Thoracic aorta (tissue), 2 donors: ENCODE results near the gene ZNF502. TPM values are rescaled to one million over a fixed set of nuclear protein-coding genes. Genes with fewer than 3 reads are reported as not detected.

Source experiments
- ATAC-seq: fragments of 150-250 bp; one replicate; pipeline ENCODE4 v1.8.0; 2017; ENCODE audit warnings: low read depth; ENCODE audit not compliant: insufficient number of reproducible peaks, low FRiP score
- DNase-seq: peaks from one replicate; pipeline ENCODE4 v3.0.0-alpha.2; 2020; ENCODE audit warnings: low spot score
- H3K27ac ChIP-seq, 2 donors: fragments of 200-600 bp; sonication (generic); 1 replicate in 1 of 2; 2 replicates in 1 of 2; pipeline ENCODE4 v1.5.1; 2016; ENCODE audit warnings: mild to moderate bottlenecking in 2 of 2, moderate library complexity in 2 of 2
- H3K27me3 ChIP-seq: fragments of 200-600 bp; sonication (generic); replicated peaks from 2 replicates; pipeline ENCODE4 v1.6.0; 2016; ENCODE audit warnings: mild to moderate bottlenecking; ENCODE audit not compliant: insufficient read depth
- H3K36me3 ChIP-seq: fragments of 200-600 bp; sonication (generic); one replicate; pipeline ENCODE4 v1.5.1; 2016
- H3K4me1 ChIP-seq, 2 donors: fragments of 200-600 bp; sonication (generic); 1 replicate in 1 of 2; 2 replicates in 1 of 2; pipeline versions ENCODE4 v1.5.1 to v1.6.0; 2016; ENCODE audit warnings: low read depth in 2 of 2, mild to moderate bottlenecking in 1 of 2; ENCODE audit not compliant: control insufficient read depth in 1 of 2
- H3K4me3 ChIP-seq: fragments of 200-600 bp; sonication (generic); 2 replicates; pipeline ENCODE4 v1.5.1; 2016; ENCODE audit warnings: mild to moderate bottlenecking
- H3K9me3 ChIP-seq: fragments of 200-600 bp; sonication (generic); 2 replicates; pipeline ENCODE4 v1.5.1; 2016
- total RNA-seq, 2 donors: library from RNA; depleted of rRNA; stranded (reverse); fragments of >200 nt; gene quantifications; one replicate each; pipeline versions ENCODE4 v1.1.0 to v1.2.3, GENCODE V29; 2016
- TF ChIP-seq, protein P1 (sequence below): fragments of 200-600 bp; sonication (generic); IDR thresholded peaks from one replicate; pipeline ENCODE4 v1.5.1; 2019; ENCODE audit warnings: antibody characterized with exemption

Gene ZNF502
- total RNA-seq, 2 donors from 2014 or later = 3.7 to 4.5 TPM

DNA sequence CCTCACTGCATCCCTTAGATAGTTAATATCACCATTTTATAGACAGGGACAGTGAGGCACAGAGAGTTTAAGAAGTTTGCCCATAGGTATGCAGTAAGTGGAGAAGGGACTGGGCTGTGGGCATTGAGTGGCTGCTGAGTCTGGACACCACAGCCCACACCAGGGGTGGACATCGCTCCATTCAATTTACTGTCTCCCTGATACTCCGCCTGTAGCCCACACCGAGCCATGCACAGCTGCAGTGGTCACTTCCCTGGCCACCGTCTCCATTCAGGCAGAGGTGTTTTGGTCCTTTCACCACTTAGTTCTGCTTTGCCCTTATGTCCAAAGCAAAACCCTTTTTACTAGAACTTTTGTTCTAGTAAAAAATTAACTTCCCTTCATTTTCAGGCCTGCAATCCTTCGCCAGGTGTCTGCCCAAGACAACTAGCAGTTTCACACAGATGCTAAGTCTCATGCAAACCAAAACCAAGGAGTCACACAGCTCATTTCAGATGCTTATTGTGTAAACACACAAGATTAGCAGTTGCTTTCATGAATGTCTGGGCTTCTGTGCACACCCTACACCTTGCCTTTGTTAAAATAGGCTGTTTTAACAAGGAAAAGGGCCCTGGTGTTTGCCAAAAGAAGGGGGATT lies 33.9 kb upstream of the ZNF502 start:
- DNase-seq = no peak
- no peak for ATAC-seq
- peaks cover 6% of the 10 kb centered on the region for H3K36me3 ChIP-seq
- H3K9me3 ChIP-seq = peaks cover 22% of the 10 kb centered on the region
- no peaks in the 10 kb centered on the region for H3K4me1 ChIP-seq
- H3K27ac ChIP-seq = no peak overlapping the region
- no peak overlapping the region for H3K4me3 ChIP-seq
- TF ChIP-seq, protein P1, sequence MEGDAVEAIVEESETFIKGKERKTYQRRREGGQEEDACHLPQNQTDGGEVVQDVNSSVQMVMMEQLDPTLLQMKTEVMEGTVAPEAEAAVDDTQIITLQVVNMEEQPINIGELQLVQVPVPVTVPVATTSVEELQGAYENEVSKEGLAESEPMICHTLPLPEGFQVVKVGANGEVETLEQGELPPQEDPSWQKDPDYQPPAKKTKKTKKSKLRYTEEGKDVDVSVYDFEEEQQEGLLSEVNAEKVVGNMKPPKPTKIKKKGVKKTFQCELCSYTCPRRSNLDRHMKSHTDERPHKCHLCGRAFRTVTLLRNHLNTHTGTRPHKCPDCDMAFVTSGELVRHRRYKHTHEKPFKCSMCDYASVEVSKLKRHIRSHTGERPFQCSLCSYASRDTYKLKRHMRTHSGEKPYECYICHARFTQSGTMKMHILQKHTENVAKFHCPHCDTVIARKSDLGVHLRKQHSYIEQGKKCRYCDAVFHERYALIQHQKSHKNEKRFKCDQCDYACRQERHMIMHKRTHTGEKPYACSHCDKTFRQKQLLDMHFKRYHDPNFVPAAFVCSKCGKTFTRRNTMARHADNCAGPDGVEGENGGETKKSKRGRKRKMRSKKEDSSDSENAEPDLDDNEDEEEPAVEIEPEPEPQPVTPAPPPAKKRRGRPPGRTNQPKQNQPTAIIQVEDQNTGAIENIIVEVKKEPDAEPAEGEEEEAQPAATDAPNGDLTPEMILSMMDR = no peak
- H3K27me3 ChIP-seq = no peaks in the 10 kb centered on the region

DNA sequence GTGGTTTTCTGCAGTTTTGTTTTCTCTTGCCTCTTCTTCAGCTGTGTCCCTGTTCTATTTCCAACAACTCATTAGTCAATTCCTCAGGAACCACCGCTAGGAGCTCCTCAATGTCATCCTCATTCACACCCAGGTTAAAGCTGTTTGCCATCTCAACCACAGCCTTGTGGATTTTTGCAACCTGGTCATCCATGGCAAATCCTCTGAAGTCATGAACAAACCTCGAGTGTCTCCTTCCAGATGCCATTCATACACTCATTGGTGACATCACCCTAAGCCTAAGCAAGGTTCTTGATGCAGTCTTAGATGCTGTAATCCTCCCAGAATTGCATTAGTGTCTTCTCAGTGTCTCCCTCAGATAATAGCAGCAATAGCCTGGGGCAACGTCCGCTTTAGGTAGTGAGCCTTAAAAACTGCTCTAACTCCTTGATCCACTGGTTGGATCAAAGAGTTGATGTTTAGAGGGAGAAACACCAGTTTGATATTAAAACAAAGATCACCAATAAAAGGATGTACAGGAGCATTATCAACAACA lies 31.5 kb upstream of the ZNF502 start:
- no peaks in the 10 kb centered on the region for H3K27me3 ChIP-seq
- H3K36me3 ChIP-seq = peaks cover 6% of the 10 kb centered on the region
- DNase-seq (no peak), ATAC-seq (no peak)
- H3K4me1 ChIP-seq = peaks cover 0 to 11% of the 10 kb centered on the region in 2 donors
- no peak overlapping the region for H3K4me3 ChIP-seq
- TF ChIP-seq, protein P1 = no peak
- no peak overlapping the region for H3K27ac ChIP-seq
- H3K9me3 ChIP-seq = peaks cover 29% of the 10 kb centered on the region

DNA sequence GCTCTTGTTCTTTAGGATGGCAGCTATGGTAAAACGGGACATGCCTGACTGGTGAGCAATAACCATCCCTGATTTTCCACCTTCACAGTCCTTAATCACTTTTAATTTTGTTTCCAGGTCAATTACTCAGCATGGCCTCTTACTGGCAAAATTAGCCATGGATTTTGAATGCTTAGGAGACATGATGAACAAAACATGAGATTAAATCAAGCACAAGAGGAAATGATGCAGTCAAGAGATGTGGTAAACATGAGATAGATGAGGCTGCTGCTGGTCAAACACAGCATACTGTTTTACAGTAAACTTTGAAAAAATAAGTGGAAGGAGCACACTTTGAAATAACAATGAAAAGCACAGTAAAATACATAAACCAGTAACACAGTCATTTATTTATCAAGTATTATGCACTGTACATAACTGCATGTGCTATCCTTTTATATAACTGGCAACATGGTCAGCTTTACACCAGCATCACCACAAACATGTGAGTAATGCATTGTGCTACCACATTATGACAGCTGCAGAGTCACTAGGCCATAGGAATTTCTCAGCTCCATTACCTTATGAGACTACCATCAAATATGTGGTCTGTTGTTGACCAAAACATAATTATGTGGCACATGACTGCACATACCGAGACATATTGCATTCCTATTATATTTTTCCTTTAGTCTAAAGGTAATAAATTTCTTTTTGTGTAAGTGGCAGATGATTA lies 30.1 kb upstream of the ZNF502 start:
- H3K9me3 ChIP-seq = peaks cover 29% of the 10 kb centered on the region
- no peaks in the 10 kb centered on the region for H3K27me3 ChIP-seq
- no peak overlapping the region for H3K4me3 ChIP-seq
- TF ChIP-seq, protein P1 = no peak
- H3K36me3 ChIP-seq = peaks cover 6% of the 10 kb centered on the region
- H3K4me1 ChIP-seq = peaks cover 0 to 12% of the 10 kb centered on the region in 2 donors
- ATAC-seq (no peak), DNase-seq (no peak)
- no peak overlapping the region for H3K27ac ChIP-seq

DNA sequence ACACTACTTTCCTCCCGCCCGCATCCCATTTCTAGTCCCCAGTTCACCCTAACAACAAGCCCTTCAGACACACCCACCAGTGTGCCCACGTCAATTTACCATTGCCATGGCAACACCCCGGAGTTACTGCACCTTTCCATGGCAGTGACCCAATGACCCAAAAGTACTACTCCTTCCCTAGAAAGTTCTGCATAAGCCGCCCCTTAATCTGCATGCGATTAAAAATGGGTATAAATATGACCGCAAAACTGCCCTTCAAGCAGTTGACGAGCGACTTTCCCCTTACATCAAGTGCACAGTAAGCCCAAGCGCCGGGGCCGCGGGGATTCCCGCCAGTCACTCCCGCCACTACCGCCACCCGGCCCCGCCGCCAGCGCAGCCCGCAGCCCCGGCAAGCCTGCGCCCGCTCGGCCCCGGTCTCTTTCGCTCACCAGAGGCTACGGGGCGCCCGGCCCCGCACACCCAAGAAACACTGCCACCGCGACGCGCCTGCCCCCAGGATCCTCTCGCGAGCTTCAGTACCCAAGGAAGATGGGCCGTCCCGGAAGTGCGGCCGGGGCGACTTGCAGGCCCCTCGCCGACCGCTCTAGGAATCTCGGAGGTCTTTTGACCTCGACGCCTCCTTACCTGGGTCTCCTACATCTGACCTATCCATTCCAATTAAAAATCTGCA lies 27.2 kb upstream of the ZNF502 start:
- DNase-seq = peak; percentile 17

More for the DNA sequence above, 27.2 kb upstream of the ZNF502 start:
- H3K4me3 ChIP-seq = peak overlapping the region; percentile 87
- peaks cover 0 to 12% of the 10 kb centered on the region in 2 donors for H3K4me1 ChIP-seq
- peaks cover 6% of the 10 kb centered on the region for H3K36me3 ChIP-seq
- H3K9me3 ChIP-seq = peaks cover 23% of the 10 kb centered on the region
- TF ChIP-seq, protein P1 = no peak
- no peak overlapping the region for H3K27ac ChIP-seq
- no peak for ATAC-seq
- no peaks in the 10 kb centered on the region for H3K27me3 ChIP-seq
